ENCODE data around the gene MRPS15.

GRCh38 chr1:36511804-36512798 is 47.9 kb upstream of the MRPS15 start:
- TF ChIP-seq CTCF (IDR thresholded peaks at IDR 0.05) (no peak), POLR2A (IDR thresholded peaks at IDR 0.05) (no peak)
